LHCN-M2 (cell line): ENCODE data around the gene USP48. TPM values are rescaled to one million over a fixed set of nuclear protein-coding genes. Genes with fewer than 3 reads are reported as not detected.
"Not testable (repeated sequence)": the region's sequence is repeated elsewhere in the genome, so short reads cannot be mapped to it uniquely, and the experiment has no call there.

Source experiments
- DNase-seq: peaks from one replicate; pipeline ENCODE4 v3.0.0-alpha.2; 2012; ENCODE audit warnings: low read depth
- total RNA-seq: library from RNA; depleted of rRNA; stranded (reverse); fragments of >200 nt; gene quantifications from 2 replicates; pipeline ENCODE4 v1.2.3, GENCODE V29; 2014

Gene USP48
- total RNA-seq, 1 experiment from 2014 or later, result 25.1 TPM

GRCh38 chr1:21814981-21815582, 32.1 kb upstream of the USP48 start:
- no peak for DNase-seq

GRCh38 chr1:21814241-21814918, 31.4 kb upstream of the USP48 start:
- DNase-seq, result no peak

GRCh38 chr1:21813542-21813941, 30.6 kb upstream of the USP48 start:
- DNase-seq, result no peak

GRCh38 chr1:21811875-21812305, 28.9 kb upstream of the USP48 start, which contains the start of gene LDLRAD2:
Gene LDLRAD2, plus strand, starts transcription at chr1:21812265. Its CDS starts 187 bp downstream, at chr1:21812452.
- DNase-seq, result no peak

GRCh38 chr1:21804536-21804935, 21.6 kb upstream of the USP48 start:
- DNase-seq, result no peak

- peak; percentile 31 for DNase-seq
These were observed 18.2 kb upstream of the USP48 start for GRCh38 chr1:21801100-21801499.

GRCh38 chr1:21799730-21800129, 16.8 kb upstream of the USP48 start:
- DNase-seq, result no peak

GRCh38 chr1:21795075-21795474, 12.1 kb upstream of the USP48 start:
- no peak for DNase-seq

GRCh38 chr1:21794656-21795055, 11.7 kb upstream of the USP48 start:
- no peak for DNase-seq

- DNase-seq, result no peak
These were observed 10.2 kb upstream of the USP48 start for GRCh38 chr1:21793104-21793503.

GRCh38 chr1:21786640-21787039, 3.7 kb upstream of the USP48 start:
- no peak for DNase-seq

GRCh38 chr1:21785764-21786163, 2.8 kb upstream of the USP48 start:
- DNase-seq, result not testable (repeated sequence)

GRCh38 chr1:21783679-21784603, 992 bp upstream of the USP48 start:
- no peak for DNase-seq

GRCh38 chr1:21782349-21782867, 541 bp downstream of the USP48 start:
- peak; percentile 60 for DNase-seq

- peak; percentile 40 for DNase-seq
These were observed 1.1 kb downstream of the USP48 start for GRCh38 chr1:21781815-21782348.

- no peak for DNase-seq
These were observed 3.1 kb downstream of the USP48 start for GRCh38 chr1:21779613-21780521.

- no peak for DNase-seq
These were observed 4.6 kb downstream of the USP48 start for GRCh38 chr1:21778405-21778727.

GRCh38 chr1:21776925-21777324, 6.0 kb downstream of the USP48 start:
- DNase-seq, result not testable (repeated sequence)

- DNase-seq, result peak; percentile 47
These were observed 6.9 kb downstream of the USP48 start for GRCh38 chr1:21775985-21776562.

- DNase-seq, result no peak
These were observed 7.4 kb downstream of the USP48 start for GRCh38 chr1:21775550-21775914.
